H1 (cell line): ENCODE data around the gene PXMP4. TPM values are rescaled to one million over a fixed set of nuclear protein-coding genes. Genes with fewer than 3 reads are reported as not detected.
A peak's percentile ranks its signal among the peaks of the same experiment; 100 is the strongest.

Experiments used
- CTCF ChIA-PET: fragments of 300-600 bp; sonication (Branson Sonifier 250); formaldehyde crosslinking; loops from one replicate; lab custom pipeline; 2021; ENCODE audit not compliant: partially characterized antibody; lab: Charles Lee
- POLR2A ChIA-PET: fragments of 300-600 bp; sonication (Branson Sonifier 250); formaldehyde crosslinking; loops from one replicate; lab custom pipeline; 2021; ENCODE audit warnings: inconsistent platforms; ENCODE audit not compliant: partially characterized antibody; lab: Charles Lee
- DNase-seq, 2 experiments: peaks; one replicate each; pipeline versions ENCODE4 v3.0.0 to v3.0.0-alpha.2; 2010 to 2022; ENCODE audit warnings: low spot score in 2 of 2, low read depth in 1 of 2, mixed read lengths in 1 of 2
- FAIRE-seq: peaks from 2 replicates; lab custom pipeline; 2011; peaks lifted over from hg19 to GRCh38; lab: Jason Lieb, UNC
- H2AFZ ChIP-seq: 2 replicates; pipeline ENCODE4 v1.8.1; 2012; ENCODE audit warnings: low read length, inconsistent platforms
- H2AK5ac ChIP-seq: 2 replicates; pipeline ENCODE4 v1.6.1; 2013; ENCODE audit warnings: low read depth, low read length
- H2BK120ac ChIP-seq: replicated peaks from 2 replicates; pipeline ENCODE3; 2013; ENCODE audit warnings: low read depth, low read length, inconsistent platforms
- H2BK12ac ChIP-seq: 2 replicates; pipeline ENCODE4 v1.6.1; 2013; ENCODE audit warnings: low read depth, low read length
- H2BK15ac ChIP-seq: 2 replicates; pipeline ENCODE4 v1.6.1; 2013; ENCODE audit warnings: low read length
- H2BK20ac ChIP-seq: 2 replicates; pipeline ENCODE4 v1.6.1; 2013; ENCODE audit warnings: low read length
- H2BK5ac ChIP-seq: 2 replicates; pipeline ENCODE4 v1.6.1; 2013; ENCODE audit warnings: low read depth, low read length
- H3K14ac ChIP-seq: 2 replicates; pipeline ENCODE4 v1.6.1; 2013; ENCODE audit warnings: inconsistent platforms; ENCODE audit not compliant: insufficient read length
- H3K18ac ChIP-seq: 2 replicates; pipeline ENCODE4 v1.6.1; 2013; ENCODE audit warnings: low read length; ENCODE audit errors: extremely low read depth
- H3K23ac ChIP-seq: 2 replicates; pipeline ENCODE4 v1.6.1; 2013; ENCODE audit warnings: inconsistent platforms; ENCODE audit not compliant: insufficient read length
- H3K23me2 ChIP-seq: 2 replicates; pipeline ENCODE4 v1.6.1; 2013; ENCODE audit warnings: low read depth, low read length
- H3K27ac ChIP-seq: 2 replicates; pipeline ENCODE4 v1.6.1; 2011; ENCODE audit warnings: low read depth, low read length, inconsistent platforms
- H3K27me3 ChIP-seq, 4 experiments: replicated peaks in 1 of 4; 1 replicate in 1 of 4; 2 replicates in 3 of 4; pipeline versions ENCODE4 v1.6.1 to v1.8.1; 2011 to 2013; ENCODE audit warnings: low read length in 3 of 4, mild to moderate bottlenecking in 3 of 4, inconsistent platforms in 2 of 4, mixed read lengths in 2 of 4, moderate library complexity in 1 of 4; ENCODE audit not compliant: control insufficient read depth in 3 of 4, insufficient read depth in 3 of 4; ENCODE audit errors: extremely low read depth in 1 of 4
- H3K36me3 ChIP-seq, 4 experiments: 2 replicates each; pipeline versions ENCODE4 v1.6.1 to v1.8.1; 2011 to 2013; ENCODE audit warnings: mild to moderate bottlenecking in 4 of 4, low read length in 3 of 4, moderate library complexity in 2 of 4, control low read depth in 1 of 4, inconsistent platforms in 1 of 4; ENCODE audit not compliant: insufficient read depth in 4 of 4, control insufficient read depth in 2 of 4
- H3K4ac ChIP-seq: replicated peaks from 2 replicates; pipeline ENCODE3; 2013; ENCODE audit warnings: low read length, low read depth, mixed read lengths, inconsistent platforms; ENCODE audit not compliant: insufficient read length
- H3K4me1 ChIP-seq, 4 experiments: replicated peaks in 1 of 4; 1 replicate in 1 of 4; 2 replicates in 3 of 4; pipeline versions ENCODE4 v1.6.1 to v1.8.1; 2011 to 2013; ENCODE audit warnings: low read length in 3 of 4, inconsistent platforms in 2 of 4, mixed read lengths in 1 of 4; ENCODE audit not compliant: insufficient read depth in 4 of 4, control insufficient read depth in 3 of 4
- H3K4me2 ChIP-seq, 2 experiments: 2 replicates each; pipeline versions ENCODE4 v1.6.1 to v1.8.1; 2011 to 2013; ENCODE audit warnings: low read depth in 2 of 2, low read length in 2 of 2, control low read depth in 1 of 2, inconsistent platforms in 1 of 2, mild to moderate bottlenecking in 1 of 2; ENCODE audit not compliant: insufficient read depth in 1 of 2
- H3K4me3 ChIP-seq, 4 experiments: fragments of 200-600, 300-600 bp in 1 of 4; sonication (generic), shearing (Covaris generic), sonication (Bioruptor Twin) in 1 of 4; 2 replicates each; pipeline versions ENCODE4 v1.5.1 to v1.8.1; 2011 to 2016; ENCODE audit warnings: low read length in 4 of 4, low read depth in 3 of 4, control low read depth in 2 of 4, inconsistent platforms in 2 of 4, mild to moderate bottlenecking in 2 of 4, mixed read lengths in 1 of 4, moderate library complexity in 1 of 4; ENCODE audit not compliant: insufficient read depth in 2 of 4; ENCODE audit errors: extremely low read depth in 1 of 4
- H3K56ac ChIP-seq: replicated peaks from 2 replicates; pipeline ENCODE3; 2013; ENCODE audit warnings: low read depth, mild to moderate bottlenecking, mixed read lengths, low read length, inconsistent platforms; ENCODE audit not compliant: insufficient read length
- H3K79me1 ChIP-seq: 2 replicates; pipeline ENCODE4 v1.6.1; 2013; ENCODE audit warnings: low read depth, low read length, control low read depth
- H3K79me2 ChIP-seq, 2 experiments: 2 replicates each; pipeline versions ENCODE4 v1.6.1 to v1.8.1; 2012 to 2013; ENCODE audit warnings: low read length in 2 of 2, mild to moderate bottlenecking in 2 of 2, inconsistent platforms in 1 of 2; ENCODE audit not compliant: insufficient read depth in 2 of 2, control insufficient read depth in 1 of 2
- H3K9ac ChIP-seq, 4 experiments: replicated peaks in 1 of 4; 1 replicate in 1 of 4; 2 replicates in 3 of 4; pipeline versions ENCODE4 v1.6.1 to v1.8.1; 2011 to 2013; ENCODE audit warnings: low read depth in 3 of 4, low read length in 3 of 4, control low read depth in 2 of 4, mild to moderate bottlenecking in 2 of 4, moderate library complexity in 2 of 4, inconsistent platforms in 1 of 4; ENCODE audit errors: extremely low read depth in 1 of 4
- H3K9me3 ChIP-seq, 2 experiments: 2 replicates each; pipeline versions ENCODE4 v1.6.1 to v1.8.1; 2012 to 2013; ENCODE audit warnings: mild to moderate bottlenecking in 2 of 2, moderate library complexity in 2 of 2, control low read depth in 1 of 2, inconsistent platforms in 1 of 2, low read depth in 1 of 2, low read length in 1 of 2, mixed read lengths in 1 of 2; ENCODE audit not compliant: insufficient read depth in 2 of 2
- H4K20me1 ChIP-seq, 2 experiments: replicated peaks in 1 of 2; 2 replicates each; pipeline versions ENCODE3 to v1.8.1; 2011 to 2013; ENCODE audit warnings: inconsistent platforms in 2 of 2, low read length in 2 of 2, mild to moderate bottlenecking in 1 of 2; ENCODE audit not compliant: insufficient read depth in 2 of 2, control insufficient read depth in 1 of 2
- H4K5ac ChIP-seq: 2 replicates; pipeline ENCODE4 v1.6.1; 2013; ENCODE audit warnings: low read length, low read depth, mixed read lengths, inconsistent platforms; ENCODE audit not compliant: insufficient read length
- H4K8ac ChIP-seq: 2 replicates; pipeline ENCODE4 v1.8.0; 2013; ENCODE audit warnings: mild to moderate bottlenecking, moderate library complexity, low read length, inconsistent platforms; ENCODE audit not compliant: insufficient read depth; ENCODE audit errors: extremely low read depth
- H4K91ac ChIP-seq: replicated peaks from 2 replicates; pipeline ENCODE3; 2013; ENCODE audit warnings: low read length, mixed read lengths, inconsistent platforms; ENCODE audit not compliant: insufficient read length
- WGBS, 2 experiments: shearing (Covaris generic) in 1 of 2; methylation state at CpG; one replicate each; pipeline versions ENCODE4 v1.1.6 to v1.1.7; 2013 to 2015; ENCODE audit warnings: low lambda C conversion rate in 2 of 2, mixed read lengths in 2 of 2, inconsistent platforms in 1 of 2, low coverage in 1 of 2, missing lambda C conversion rate in 1 of 2; ENCODE audit not compliant: insufficient replicate concordance in 2 of 2, insufficient coverage in 1 of 2, insufficient read length in 1 of 2; ENCODE audit errors: extremely low coverage in 1 of 2, missing lambda C conversion rate in 1 of 2; 5-methylcytosine and 5-hydroxymethylcytosine counted together
- polyA plus RNA-seq, 7 experiments: library from polyadenylated mRNA; depleted of rRNA in 3 of 7; stranded (reverse) in 5 of 7; unstranded in 2 of 7; fragments of >200 nt in 5 of 7; fragments of 200-250 nt in 2 of 7; gene quantifications; 1 replicate in 5 of 7; 2 replicates in 1 of 7; 4 replicates in 1 of 7; pipeline versions ENCODE4 v1.2.1 to v1.2.3, GENCODE V29; 2011 to 2013; ENCODE audit warnings: missing spikeins in 2 of 7, mixed read lengths in 2 of 7
- total RNA-seq: library from RNA; stranded (reverse); fragmentation: NEBNext Ultra II Directional; extraction: Animal tissue kit (Norgen Biotek cat#: 25700); gene quantifications from 2 replicates; pipeline ENCODE4 v1.2.1, GENCODE V29; 2021

PXMP4 gene
- total and polyA plus RNA-seq, 2 of the 8 experiments (the other 6 are each of a cell fraction or from before 2014, with no cell fraction given), result 3.3 to 3.4 TPM

DNA sequence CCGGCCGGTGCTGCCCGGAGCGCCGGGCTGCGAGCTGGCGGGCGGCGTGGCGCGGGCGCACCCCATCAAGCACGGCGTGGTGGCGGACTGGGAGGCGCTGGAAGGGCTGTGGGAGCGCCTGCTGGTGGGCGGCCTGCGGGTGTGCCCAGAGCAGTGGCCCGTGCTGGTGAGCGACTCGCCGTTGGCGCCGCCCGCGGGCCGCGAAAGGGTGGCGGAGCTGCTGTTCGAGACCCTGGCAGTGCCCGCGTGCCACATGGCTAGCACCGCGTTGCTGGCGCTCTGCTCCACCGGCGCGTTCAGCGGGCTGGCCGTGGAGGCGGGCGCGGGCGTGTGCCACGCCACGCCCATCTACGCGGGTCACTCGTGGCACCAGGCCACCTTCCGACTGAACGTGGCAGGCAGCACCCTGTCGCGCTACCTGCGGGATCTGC is 52.9 kb downstream of the PXMP4 start:
- Histone ChIP-seq H4K91ac (peak overlapping the region; percentile 63), H3K23me2 (peaks cover 25% of the 10 kb centered on the region; the same call in 1 of the 2 replicates), H3K36me3 (peaks cover 2 to 10% (median 6%) of the 10 kb centered on the region in 4 experiments; a peak in 4 of 8 replicates), H3K56ac (no peak overlapping the region), H2BK12ac (peak overlapping the region; percentile 60; the same call in 1 of the 2 replicates), H2BK5ac (no peak overlapping the region; the same call in 1 of the 2 replicates), H4K20me1 (peaks cover 0 to 12% of the 10 kb centered on the region in 2 experiments), H3K79me2 (no peaks in the 10 kb centered on the region), H3K18ac (peak overlapping the region; percentile 19; the same call in 1 of the 2 replicates), H3K23ac (no peak overlapping the region), H2BK120ac (no peak overlapping the region), H3K79me1 (no peaks in the 10 kb centered on the region; the same call in 1 of the 2 replicates), H2BK15ac (no peak overlapping the region), H3K9ac (no peak overlapping the region; a peak in 2 of 7 replicates), H3K14ac (no peak overlapping the region), H3K4me3 (peak overlapping the region; percentile 27 to 56 (median 30); a peak in 7 of 8 replicates), H4K8ac (peak overlapping the region; percentile 31; the same call in 1 of the 2 replicates), H2AFZ (no peak overlapping the region), H3K9me3 (peaks cover 0 to 5% of the 10 kb centered on the region in 2 experiments; a peak in 1 of 4 replicates), H3K4ac (no peak overlapping the region), H4K5ac (no peak overlapping the region), H3K4me1 (peaks cover 0 to 18% (median 11%) of the 10 kb centered on the region in 4 experiments; a peak in 4 of 7 replicates), H3K4me2 (peak overlapping the region; percentile 68 to 70), H2BK20ac (no peak overlapping the region), H3K27ac (no peak overlapping the region), H2AK5ac (peak overlapping the region; percentile 34; the same call in 1 of the 2 replicates), H3K27me3 (peaks cover 0 to 10% (median 3%) of the 10 kb centered on the region in 4 experiments; a peak in 3 of 7 replicates)
- DNase-seq (no peak), FAIRE-seq (no peak)
- WGBS, 2 experiments, result 51% methylated on average over 40 of the region's 55 CpGs; no CpG with 5 or more reads in 1 of the 2 experiments
- POLR2A ChIA-PET, result interaction anchor here (0.9 to 17.9 kb wide), 9 partner anchors 12 to 266 kb away, joined by 3 to 245 read pairs (median 5); partner anchors contain the start of genes CDK5RAP1, NECAB3 and PXMP4
- CTCF ChIA-PET, result interaction anchor here (0.6 to 4.3 kb wide), 24 partner anchors 10 to 255 kb away, joined by 3 to 38 read pairs (median 4); partner anchors contain the start of gene ZNF341
